Lung microvascular endothelial cell (primary cell): ENCODE measurements around the gene ARSI. TPM values are rescaled to one million over a fixed set of nuclear protein-coding genes. Genes with fewer than 3 reads are reported as not detected.

Experiments used
- DNase-seq, 2 donors: peaks; one replicate each; pipeline versions ENCODE4 v3.0.0 to v3.0.0-alpha.2; 2010; ENCODE audit warnings: low read depth in 2 of 2
- total RNA-seq: library from RNA; depleted of rRNA; stranded (reverse); fragments of >200 nt; gene quantifications from 2 replicates; pipeline ENCODE4 v1.2.1, GENCODE V29; 2014

Gene ARSI
- total RNA-seq, 1 donor from 2014 or later = not detected

- DNase-seq = no peak
These were observed 24.4 kb upstream of the ARSI start for GRCh38 chr5:150327139-150327538.

GRCh38 chr5:150326707-150327106 lies 24.0 kb upstream of the ARSI start:
- no peak for DNase-seq

- DNase-seq = no peak
These were observed 22.7 kb upstream of the ARSI start for GRCh38 chr5:150325426-150325825.

- DNase-seq = no peak
These were observed 21.1 kb upstream of the ARSI start for GRCh38 chr5:150323819-150324218.

- no peak for DNase-seq
These were observed 20.4 kb upstream of the ARSI start for GRCh38 chr5:150323092-150323491.

- peak in 1 of 2 donors; percentile 56 for DNase-seq
These were observed 19.5 kb upstream of the ARSI start for GRCh38 chr5:150322202-150322601.

- DNase-seq = no peak
These were observed 19.1 kb upstream of the ARSI start for GRCh38 chr5:150321784-150322183.

GRCh38 chr5:150321211-150321610 lies 18.5 kb upstream of the ARSI start:
- no peak for DNase-seq

GRCh38 chr5:150320044-150320613 lies 17.4 kb upstream of the ARSI start:
- DNase-seq = peak in 1 of 2 donors; percentile 40

- no peak for DNase-seq
These were observed 16.7 kb upstream of the ARSI start for GRCh38 chr5:150319484-150319790.

GRCh38 chr5:150318613-150319483 lies 16.1 kb upstream of the ARSI start:
- DNase-seq = no peak

GRCh38 chr5:150317048-150318003 lies 14.6 kb upstream of the ARSI start:
- DNase-seq = peak; percentile 46 to 85

GRCh38 chr5:150316320-150316719 lies 13.6 kb upstream of the ARSI start:
- DNase-seq = no peak

- DNase-seq = no peak
These were observed 12.5 kb upstream of the ARSI start for GRCh38 chr5:150315245-150315644.

- DNase-seq = no peak
These were observed 11.4 kb upstream of the ARSI start for GRCh38 chr5:150313921-150314716.

- DNase-seq = no peak
These were observed 10.8 kb upstream of the ARSI start for GRCh38 chr5:150313501-150313900.

- no peak for DNase-seq
These were observed 9.8 kb upstream of the ARSI start for GRCh38 chr5:150312518-150312917.

- no peak for DNase-seq
These were observed 8.4 kb upstream of the ARSI start for GRCh38 chr5:150311015-150311692.

- DNase-seq = no peak
These were observed 7.5 kb upstream of the ARSI start for GRCh38 chr5:150310246-150310645.

GRCh38 chr5:150309886-150310239 lies 7.2 kb upstream of the ARSI start:
- DNase-seq = no peak
